GM23338 (cell line): ENCODE results near the gene USPL1. TPM values are rescaled to one million over a fixed set of nuclear protein-coding genes. Genes with fewer than 3 reads are reported as not detected.

Experiments used
- ATAC-seq: fragments of 200-7000 bp; cut with Tn5 transposase; 3 replicates; pipeline ENCODE4 v1.9.1; 2020
- DNase-seq: peaks from one replicate; pipeline ENCODE4 v3.0.0-alpha.2; 2015; ENCODE audit warnings: low spot score
- H2AFZ ChIP-seq: fragments of 200-600 bp; sonication (generic); 2 replicates; pipeline ENCODE4 v1.8.0; 2016; ENCODE audit warnings: antibody characterized with exemption, mild to moderate bottlenecking, moderate library complexity
- H3F3A ChIP-seq: fragments of 200-600 bp; sonication (generic); replicated peaks from 2 replicates; pipeline ENCODE4 v1.8.0; 2017; ENCODE audit warnings: antibody characterized with exemption, mixed run types, low read depth
- H3K27ac ChIP-seq: fragments of 200-600 bp; sonication (generic); 2 replicates; pipeline ENCODE4 v1.6.1; 2016; ENCODE audit warnings: low read depth
- H3K27me3 ChIP-seq: fragments of 200-600 bp; sonication (generic); 2 replicates; pipeline ENCODE4 v1.8.0; 2016; ENCODE audit warnings: mild to moderate bottlenecking, mixed run types, moderate library complexity; ENCODE audit not compliant: insufficient read depth
- H3K36me3 ChIP-seq: fragments of 200-600 bp; sonication (generic); 2 replicates; pipeline ENCODE4 v1.8.0; 2016; ENCODE audit warnings: mild to moderate bottlenecking; ENCODE audit not compliant: insufficient read depth
- H3K4me1 ChIP-seq: fragments of 200-600 bp; sonication (generic); 2 replicates; pipeline ENCODE4 v1.8.0; 2016; ENCODE audit warnings: mild to moderate bottlenecking, moderate library complexity; ENCODE audit not compliant: insufficient read depth
- H3K4me2 ChIP-seq: fragments of 200-600 bp; sonication (generic); 2 replicates; pipeline ENCODE4 v1.7.1; 2017; ENCODE audit warnings: mixed run types
- H3K4me3 ChIP-seq: fragments of 200-600 bp; sonication (generic); 2 replicates; pipeline ENCODE4 v1.6.1; 2016; ENCODE audit warnings: mixed run types
- H3K79me2 ChIP-seq: fragments of 200-600 bp; sonication (generic); replicated peaks from 2 replicates; pipeline ENCODE4 v1.8.0; 2017; ENCODE audit warnings: mild to moderate bottlenecking; ENCODE audit not compliant: insufficient read depth
- H3K9me2 ChIP-seq: fragments of 200-600 bp; sonication (generic); 2 replicates; pipeline ENCODE4 v1.8.0; 2017; ENCODE audit not compliant: insufficient read depth
- H4K20me1 ChIP-seq: fragments of 200-600 bp; sonication (generic); replicated peaks from 2 replicates; pipeline ENCODE4 v1.8.0; 2017; ENCODE audit warnings: mild to moderate bottlenecking; ENCODE audit not compliant: insufficient read depth
- H3K27ac Mint-ChIP-seq: 2 replicates; pipeline ENCODE4 v1.8.0; 2020; ENCODE audit warnings: inconsistent platforms, mild to moderate bottlenecking, moderate library complexity, mixed read lengths
- H3K27me3 Mint-ChIP-seq: 3 replicates; pipeline ENCODE4 v1.8.0; 2022; ENCODE audit warnings: low read depth, mild to moderate bottlenecking, moderate library complexity, mixed read lengths, inconsistent platforms; ENCODE audit not compliant: insufficient read depth, poor library complexity
- H3K36me3 Mint-ChIP-seq: 3 replicates; pipeline ENCODE4 v1.8.0; 2021; ENCODE audit warnings: low read depth, mild to moderate bottlenecking, inconsistent platforms, moderate library complexity, mixed read lengths
- H3K4me1 Mint-ChIP-seq: 3 replicates; pipeline ENCODE4 v1.8.0; 2020; ENCODE audit warnings: mild to moderate bottlenecking, inconsistent platforms, mixed read lengths
- H3K4me3 Mint-ChIP-seq: 3 replicates; pipeline ENCODE4 v1.8.0; 2021; ENCODE audit warnings: moderate library complexity, mild to moderate bottlenecking, inconsistent platforms, mixed read lengths
- H3K9me3 Mint-ChIP-seq: 3 replicates; pipeline ENCODE4 v1.8.0; 2020; ENCODE audit warnings: moderate library complexity, mild to moderate bottlenecking, inconsistent platforms, mixed read lengths
- STAT1 ChIP-seq: IDR thresholded peaks from one replicate; pipeline ENCODE4 v1.6.1; 2016; ENCODE audit warnings: antibody characterized with exemption; ENCODE audit not compliant: unreplicated experiment
- ZNF114 ChIP-seq: fragments of 250-450 bp; sonication (Bioruptor Pico); IDR thresholded peaks from 2 replicates; pipeline ENCODE4 v1.5.0; 2020; ENCODE audit warnings: mild to moderate bottlenecking, moderate library complexity
- polyA plus RNA-seq: library from polyadenylated mRNA; unstranded; fragments of >200 nt; fragmentation: Nextera tagmentation; extraction: Ambion mirVana; gene quantifications from 2 replicates; pipeline ENCODE4 v1.2.1, GENCODE V29; 2016
- total RNA-seq: library from RNA; depleted of rRNA; stranded (reverse); fragments of >200 nt; shearing (Covaris generic); gene quantifications from 2 replicates; pipeline ENCODE4 v1.2.3, GENCODE V29; 2014
- TF ChIP-seq, protein P1 (sequence below): IDR thresholded peaks from 2 replicates; pipeline ENCODE4 v1.6.1; 2016; ENCODE audit warnings: antibody characterized with exemption
- TF ChIP-seq, protein P2 (sequence below): fragments of 250-450 bp; sonication (Bioruptor Pico); IDR thresholded peaks from 2 replicates; pipeline ENCODE4 v1.5.0; 2020; ENCODE audit warnings: mild to moderate bottlenecking, moderate library complexity
- TF ChIP-seq, protein P3 (sequence below): IDR thresholded peaks from one replicate; pipeline ENCODE4 v1.6.1; 2018; ENCODE audit warnings: antibody characterized with exemption; ENCODE audit not compliant: unreplicated experiment

The USPL1 gene
- total and polyA plus RNA-seq, 2 experiments from 2014 or later, result 12.4 to 24.1 TPM

DNA sequence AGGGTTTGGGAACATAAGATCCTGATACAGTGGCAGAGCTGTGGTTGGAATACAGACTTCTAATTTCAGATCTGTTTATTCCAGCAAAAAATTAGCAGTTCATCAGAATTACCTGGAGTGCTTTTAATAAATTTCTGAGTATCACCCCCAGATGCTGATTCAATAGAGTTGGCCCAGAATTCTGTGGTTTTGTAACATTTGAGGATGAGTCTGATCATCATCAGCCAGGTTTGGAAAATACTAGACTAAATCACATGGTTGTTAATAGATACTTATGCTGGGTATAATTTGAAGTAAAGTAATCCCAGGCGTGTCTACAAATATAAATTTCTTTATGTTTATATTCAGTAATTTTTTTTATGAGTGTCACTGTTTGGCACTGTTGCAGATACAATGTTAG lies 4.8 kb downstream of the USPL1 start:
- Histone ChIP-seq H3F3A (no peaks in the 10 kb centered on the region), H3K36me3 (peaks cover 12% of the 10 kb centered on the region), H3K27me3 (no peaks in the 10 kb centered on the region), H4K20me1 (peaks cover 10% of the 10 kb centered on the region; the same call in 1 of the 2 replicates), H2AFZ (no peak overlapping the region), H3K27ac (no peak overlapping the region), H3K9me2 (no peaks in the 10 kb centered on the region), H3K4me2 (no peak overlapping the region), H3K4me1 (peaks cover 14% of the 10 kb centered on the region), H3K79me2 (peaks cover 94% of the 10 kb centered on the region), H3K4me3 (no peak overlapping the region)
- no peak for TF ChIP-seq ZNF114 (CRISPR knock-in tag)
- no peak overlapping the region for H3K4me3 Mint-ChIP-seq
- H3K9me3 Mint-ChIP-seq, result no peaks in the 10 kb centered on the region
- H3K36me3 Mint-ChIP-seq, result peaks cover 31% of the 10 kb centered on the region
- H3K27ac Mint-ChIP-seq, result no peak overlapping the region
- no peak for DNase-seq
- peaks cover 9% of the 10 kb centered on the region; the same call in 2 of the 3 replicates for H3K4me1 Mint-ChIP-seq
- no peak for ATAC-seq
- H3K27me3 Mint-ChIP-seq, result no peaks in the 10 kb centered on the region

DNA sequence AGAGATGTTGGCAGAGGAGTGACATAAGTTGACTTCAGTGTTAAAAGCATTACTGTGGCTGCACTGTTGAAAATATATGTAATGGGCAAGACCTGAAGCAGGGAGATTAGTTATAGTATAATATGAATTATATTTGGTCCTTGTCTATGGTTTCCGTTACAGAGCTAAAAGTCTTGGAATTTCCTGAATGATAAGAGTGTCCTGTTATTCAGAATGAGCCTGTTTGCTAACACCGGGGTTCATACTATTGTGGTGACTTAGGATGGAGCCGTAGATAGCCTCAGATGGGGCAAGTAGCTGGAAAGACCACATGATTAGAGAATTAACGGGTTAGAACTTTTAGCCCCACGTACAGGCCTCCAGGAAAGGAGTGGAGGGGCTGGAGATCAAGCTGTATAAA lies 5.7 kb downstream of the USPL1 start:
- peaks cover 12% of the 10 kb centered on the region for H3K36me3 ChIP-seq
- no peak overlapping the region for H2AFZ ChIP-seq
- no peaks in the 10 kb centered on the region for H3K9me3 Mint-ChIP-seq
- no peak overlapping the region for H3K4me3 Mint-ChIP-seq
- ATAC-seq (no peak), DNase-seq (no peak)
- no peaks in the 10 kb centered on the region for H3K27me3 Mint-ChIP-seq
- H3K4me2 ChIP-seq, result no peak overlapping the region
- peaks cover 9% of the 10 kb centered on the region; the same call in 2 of the 3 replicates for H3K4me1 Mint-ChIP-seq
- no peak overlapping the region for H3K27ac ChIP-seq
- TF ChIP-seq, protein P1, sequence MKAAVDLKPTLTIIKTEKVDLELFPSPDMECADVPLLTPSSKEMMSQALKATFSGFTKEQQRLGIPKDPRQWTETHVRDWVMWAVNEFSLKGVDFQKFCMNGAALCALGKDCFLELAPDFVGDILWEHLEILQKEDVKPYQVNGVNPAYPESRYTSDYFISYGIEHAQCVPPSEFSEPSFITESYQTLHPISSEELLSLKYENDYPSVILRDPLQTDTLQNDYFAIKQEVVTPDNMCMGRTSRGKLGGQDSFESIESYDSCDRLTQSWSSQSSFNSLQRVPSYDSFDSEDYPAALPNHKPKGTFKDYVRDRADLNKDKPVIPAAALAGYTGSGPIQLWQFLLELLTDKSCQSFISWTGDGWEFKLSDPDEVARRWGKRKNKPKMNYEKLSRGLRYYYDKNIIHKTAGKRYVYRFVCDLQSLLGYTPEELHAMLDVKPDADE, result no peak
- TF ChIP-seq, protein P2, sequence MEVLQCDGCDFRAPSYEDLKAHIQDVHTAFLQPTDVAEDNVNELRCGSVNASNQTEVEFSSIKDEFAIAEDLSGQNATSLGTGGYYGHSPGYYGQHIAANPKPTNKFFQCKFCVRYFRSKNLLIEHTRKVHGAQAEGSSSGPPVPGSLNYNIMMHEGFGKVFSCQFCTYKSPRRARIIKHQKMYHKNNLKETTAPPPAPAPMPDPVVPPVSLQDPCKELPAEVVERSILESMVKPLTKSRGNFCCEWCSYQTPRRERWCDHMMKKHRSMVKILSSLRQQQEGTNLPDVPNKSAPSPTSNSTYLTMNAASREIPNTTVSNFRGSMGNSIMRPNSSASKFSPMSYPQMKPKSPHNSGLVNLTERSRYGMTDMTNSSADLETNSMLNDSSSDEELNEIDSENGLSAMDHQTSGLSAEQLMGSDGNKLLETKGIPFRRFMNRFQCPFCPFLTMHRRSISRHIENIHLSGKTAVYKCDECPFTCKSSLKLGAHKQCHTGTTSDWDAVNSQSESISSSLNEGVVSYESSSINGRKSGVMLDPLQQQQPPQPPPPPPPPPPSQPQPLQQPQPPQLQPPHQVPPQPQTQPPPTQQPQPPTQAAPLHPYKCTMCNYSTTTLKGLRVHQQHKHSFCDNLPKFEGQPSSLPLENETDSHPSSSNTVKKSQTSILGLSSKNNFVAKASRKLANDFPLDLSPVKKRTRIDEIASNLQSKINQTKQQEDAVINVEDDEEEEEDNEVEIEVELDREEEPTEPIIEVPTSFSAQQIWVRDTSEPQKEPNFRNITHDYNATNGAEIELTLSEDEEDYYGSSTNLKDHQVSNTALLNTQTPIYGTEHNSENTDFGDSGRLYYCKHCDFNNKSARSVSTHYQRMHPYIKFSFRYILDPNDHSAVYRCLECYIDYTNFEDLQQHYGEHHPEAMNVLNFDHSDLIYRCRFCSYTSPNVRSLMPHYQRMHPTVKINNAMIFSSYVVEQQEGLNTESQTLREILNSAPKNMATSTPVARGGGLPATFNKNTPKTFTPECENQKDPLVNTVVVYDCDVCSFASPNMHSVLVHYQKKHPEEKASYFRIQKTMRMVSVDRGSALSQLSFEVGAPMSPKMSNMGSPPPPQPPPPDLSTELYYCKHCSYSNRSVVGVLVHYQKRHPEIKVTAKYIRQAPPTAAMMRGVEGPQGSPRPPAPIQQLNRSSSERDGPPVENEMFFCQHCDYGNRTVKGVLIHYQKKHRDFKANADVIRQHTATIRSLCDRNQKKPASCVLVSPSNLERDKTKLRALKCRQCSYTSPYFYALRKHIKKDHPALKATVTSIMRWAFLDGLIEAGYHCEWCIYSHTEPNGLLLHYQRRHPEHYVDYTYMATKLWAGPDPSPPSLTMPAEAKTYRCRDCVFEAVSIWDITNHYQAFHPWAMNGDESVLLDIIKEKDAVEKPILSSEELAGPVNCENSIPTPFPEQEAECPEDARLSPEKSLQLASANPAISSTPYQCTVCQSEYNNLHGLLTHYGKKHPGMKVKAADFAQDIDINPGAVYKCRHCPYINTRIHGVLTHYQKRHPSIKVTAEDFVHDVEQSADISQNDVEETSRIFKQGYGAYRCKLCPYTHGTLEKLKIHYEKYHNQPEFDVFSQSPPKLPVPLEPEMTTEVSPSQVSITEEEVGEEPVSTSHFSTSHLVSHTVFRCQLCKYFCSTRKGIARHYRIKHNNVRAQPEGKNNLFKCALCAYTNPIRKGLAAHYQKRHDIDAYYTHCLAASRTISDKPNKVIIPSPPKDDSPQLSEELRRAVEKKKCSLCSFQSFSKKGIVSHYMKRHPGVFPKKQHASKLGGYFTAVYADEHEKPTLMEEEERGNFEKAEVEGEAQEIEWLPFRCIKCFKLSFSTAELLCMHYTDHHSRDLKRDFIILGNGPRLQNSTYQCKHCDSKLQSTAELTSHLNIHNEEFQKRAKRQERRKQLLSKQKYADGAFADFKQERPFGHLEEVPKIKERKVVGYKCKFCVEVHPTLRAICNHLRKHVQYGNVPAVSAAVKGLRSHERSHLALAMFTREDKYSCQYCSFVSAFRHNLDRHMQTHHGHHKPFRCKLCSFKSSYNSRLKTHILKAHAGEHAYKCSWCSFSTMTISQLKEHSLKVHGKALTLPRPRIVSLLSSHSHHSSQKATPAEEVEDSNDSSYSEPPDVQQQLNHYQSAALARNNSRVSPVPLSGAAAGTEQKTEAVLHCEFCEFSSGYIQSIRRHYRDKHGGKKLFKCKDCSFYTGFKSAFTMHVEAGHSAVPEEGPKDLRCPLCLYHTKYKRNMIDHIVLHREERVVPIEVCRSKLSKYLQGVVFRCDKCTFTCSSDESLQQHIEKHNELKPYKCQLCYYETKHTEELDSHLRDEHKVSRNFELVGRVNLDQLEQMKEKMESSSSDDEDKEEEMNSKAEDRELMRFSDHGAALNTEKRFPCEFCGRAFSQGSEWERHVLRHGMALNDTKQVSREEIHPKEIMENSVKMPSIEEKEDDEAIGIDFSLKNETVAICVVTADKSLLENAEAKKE (CRISPR knock-in tag), result no peak
- no peak for TF ChIP-seq STAT1
- TF ChIP-seq, protein P3, sequence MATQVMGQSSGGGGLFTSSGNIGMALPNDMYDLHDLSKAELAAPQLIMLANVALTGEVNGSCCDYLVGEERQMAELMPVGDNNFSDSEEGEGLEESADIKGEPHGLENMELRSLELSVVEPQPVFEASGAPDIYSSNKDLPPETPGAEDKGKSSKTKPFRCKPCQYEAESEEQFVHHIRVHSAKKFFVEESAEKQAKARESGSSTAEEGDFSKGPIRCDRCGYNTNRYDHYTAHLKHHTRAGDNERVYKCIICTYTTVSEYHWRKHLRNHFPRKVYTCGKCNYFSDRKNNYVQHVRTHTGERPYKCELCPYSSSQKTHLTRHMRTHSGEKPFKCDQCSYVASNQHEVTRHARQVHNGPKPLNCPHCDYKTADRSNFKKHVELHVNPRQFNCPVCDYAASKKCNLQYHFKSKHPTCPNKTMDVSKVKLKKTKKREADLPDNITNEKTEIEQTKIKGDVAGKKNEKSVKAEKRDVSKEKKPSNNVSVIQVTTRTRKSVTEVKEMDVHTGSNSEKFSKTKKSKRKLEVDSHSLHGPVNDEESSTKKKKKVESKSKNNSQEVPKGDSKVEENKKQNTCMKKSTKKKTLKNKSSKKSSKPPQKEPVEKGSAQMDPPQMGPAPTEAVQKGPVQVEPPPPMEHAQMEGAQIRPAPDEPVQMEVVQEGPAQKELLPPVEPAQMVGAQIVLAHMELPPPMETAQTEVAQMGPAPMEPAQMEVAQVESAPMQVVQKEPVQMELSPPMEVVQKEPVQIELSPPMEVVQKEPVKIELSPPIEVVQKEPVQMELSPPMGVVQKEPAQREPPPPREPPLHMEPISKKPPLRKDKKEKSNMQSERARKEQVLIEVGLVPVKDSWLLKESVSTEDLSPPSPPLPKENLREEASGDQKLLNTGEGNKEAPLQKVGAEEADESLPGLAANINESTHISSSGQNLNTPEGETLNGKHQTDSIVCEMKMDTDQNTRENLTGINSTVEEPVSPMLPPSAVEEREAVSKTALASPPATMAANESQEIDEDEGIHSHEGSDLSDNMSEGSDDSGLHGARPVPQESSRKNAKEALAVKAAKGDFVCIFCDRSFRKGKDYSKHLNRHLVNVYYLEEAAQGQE, result no peak
- no peak overlapping the region for H3K4me3 ChIP-seq
- H3K4me1 ChIP-seq, result peaks cover 14% of the 10 kb centered on the region
- H3K27me3 ChIP-seq, result no peaks in the 10 kb centered on the region
- H3K36me3 Mint-ChIP-seq, result peaks cover 32% of the 10 kb centered on the region
- H3K9me2 ChIP-seq, result no peaks in the 10 kb centered on the region
- H4K20me1 ChIP-seq, result peaks cover 10% of the 10 kb centered on the region; the same call in 1 of the 2 replicates
- H3F3A ChIP-seq, result no peaks in the 10 kb centered on the region
- peaks cover 95% of the 10 kb centered on the region for H3K79me2 ChIP-seq
- no peak overlapping the region for H3K27ac Mint-ChIP-seq
